Activated CD4-positive, alpha-beta T cell treated with anti-CD3 and anti-CD28 coated beads for 48 hours (primary cell): Measurements from ENCODE around the gene TXNDC11.

ENCODE experiments used
- DNase-seq: peaks from one replicate; pipeline ENCODE4 v3.0.0-alpha.2; 2020

Gene TXNDC11

DNA sequence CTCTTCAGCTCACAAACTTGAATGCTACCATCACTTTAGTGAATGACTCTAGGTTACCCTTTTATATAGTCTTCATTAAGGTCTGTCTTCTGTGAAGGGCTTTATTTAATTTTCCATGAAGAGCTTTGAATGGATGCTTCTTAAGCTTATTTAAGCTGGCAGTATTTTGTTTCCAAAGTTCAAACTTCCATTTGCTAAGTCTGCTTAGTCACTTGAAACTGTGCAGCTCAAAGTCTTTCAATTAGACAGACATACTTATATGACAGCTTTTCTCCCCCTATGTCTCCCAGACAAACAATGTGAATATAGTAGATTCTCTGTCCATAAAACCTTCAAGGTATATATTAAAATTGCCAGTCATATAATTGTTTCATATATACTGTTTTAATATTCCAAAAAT is 23.5 kb downstream of the TXNDC11 start:
- DNase-seq, result no peak

- DNase-seq, result no peak
Observed at GRCh38 chr16:11717811-11718210, 24.8 kb downstream of the TXNDC11 start.

- no peak for DNase-seq
Observed at GRCh38 chr16:11716336-11716735, 26.3 kb downstream of the TXNDC11 start.

DNA sequence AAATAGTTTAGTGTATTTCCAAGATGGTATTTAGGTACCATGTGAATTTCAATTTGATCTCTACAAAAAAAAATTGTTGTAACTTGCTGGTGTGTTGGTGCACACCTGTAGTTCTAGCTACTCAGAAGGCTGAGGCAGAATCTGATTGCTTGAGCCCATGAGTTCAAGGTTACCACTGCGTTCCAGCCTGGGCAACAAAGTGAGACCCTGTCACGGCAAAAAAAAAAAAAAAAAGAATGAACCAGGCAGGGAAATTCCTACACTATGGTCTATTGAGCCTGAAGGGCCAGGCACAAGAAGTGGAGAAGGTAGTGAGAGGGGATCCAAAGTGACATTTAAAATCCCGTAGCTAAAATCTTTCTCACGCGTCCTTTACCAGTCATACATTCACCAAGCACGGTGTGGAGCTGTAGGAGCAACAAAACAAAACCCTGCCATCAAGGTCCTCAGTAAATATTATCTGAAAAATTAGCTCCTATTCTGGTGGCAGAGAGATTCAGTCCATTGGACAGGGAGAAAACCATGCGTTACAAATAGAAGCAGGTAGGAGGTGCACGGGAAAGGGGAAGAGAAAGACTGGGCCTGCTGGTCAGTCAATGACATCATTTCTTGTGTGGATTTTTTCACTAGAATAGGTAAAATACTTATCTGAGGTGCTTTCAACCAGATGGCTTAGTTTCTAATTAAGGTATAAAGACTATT is 27.3 kb downstream of the TXNDC11 start:
- no peak for DNase-seq

DNA sequence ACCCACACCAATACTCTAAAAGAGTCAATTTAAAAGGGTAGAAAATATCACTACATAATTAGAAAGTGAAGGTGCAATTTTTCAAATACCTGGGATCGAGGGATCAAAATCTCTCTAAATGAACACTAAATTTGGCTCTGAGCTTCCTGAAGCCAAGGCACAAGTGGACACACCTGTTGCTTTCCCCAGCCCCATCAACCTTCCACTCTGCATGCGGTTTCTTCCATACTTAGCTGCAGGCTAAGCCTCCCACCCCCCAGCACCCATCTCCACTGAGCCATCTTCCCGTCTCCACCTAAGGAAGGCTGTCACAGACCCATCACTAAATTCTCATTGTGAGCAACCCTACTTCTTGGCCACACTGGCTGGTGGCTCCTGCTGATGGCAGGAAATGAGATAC is 30.5 kb downstream of the TXNDC11 start:
- no peak for DNase-seq

DNA sequence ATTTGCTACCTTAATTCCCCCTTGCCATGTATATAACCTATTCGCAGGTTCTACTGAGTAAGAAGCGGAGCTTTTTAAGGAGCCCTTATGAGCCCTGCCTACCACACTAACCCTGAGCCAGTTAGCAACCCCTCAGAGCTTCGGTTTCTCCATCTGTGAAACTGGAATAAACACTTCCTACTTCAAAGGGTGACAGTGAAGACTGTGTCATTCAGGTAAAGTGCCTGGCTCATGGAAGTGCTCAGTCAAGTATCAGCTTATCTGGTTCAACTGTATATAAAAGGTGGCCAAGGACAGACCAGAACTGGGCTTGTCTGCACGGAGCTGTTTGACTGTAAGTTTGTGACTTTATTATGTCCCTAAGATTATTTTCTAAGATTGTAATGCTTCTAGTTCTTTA is 31.0 kb downstream of the TXNDC11 start:
- DNase-seq, result no peak

DNA sequence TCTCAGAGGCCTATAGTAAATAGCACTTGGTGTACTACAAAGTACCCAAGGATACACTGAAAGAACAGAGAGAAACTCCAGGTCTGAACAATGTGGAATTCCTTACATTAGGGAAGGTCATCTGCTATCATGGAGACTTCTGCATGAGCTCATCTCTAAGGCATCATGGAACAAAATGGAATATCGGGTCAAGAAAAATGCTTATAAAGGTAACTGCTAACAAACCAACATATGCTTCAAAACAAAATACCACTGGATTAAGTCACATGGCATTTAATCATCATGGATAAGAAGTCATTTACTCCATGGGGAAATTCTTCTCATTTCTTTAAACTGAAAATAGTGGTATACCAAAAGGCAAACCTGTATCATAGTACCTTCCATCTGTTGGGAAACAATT is 34.2 kb downstream of the TXNDC11 start:
- no peak for DNase-seq

DNA sequence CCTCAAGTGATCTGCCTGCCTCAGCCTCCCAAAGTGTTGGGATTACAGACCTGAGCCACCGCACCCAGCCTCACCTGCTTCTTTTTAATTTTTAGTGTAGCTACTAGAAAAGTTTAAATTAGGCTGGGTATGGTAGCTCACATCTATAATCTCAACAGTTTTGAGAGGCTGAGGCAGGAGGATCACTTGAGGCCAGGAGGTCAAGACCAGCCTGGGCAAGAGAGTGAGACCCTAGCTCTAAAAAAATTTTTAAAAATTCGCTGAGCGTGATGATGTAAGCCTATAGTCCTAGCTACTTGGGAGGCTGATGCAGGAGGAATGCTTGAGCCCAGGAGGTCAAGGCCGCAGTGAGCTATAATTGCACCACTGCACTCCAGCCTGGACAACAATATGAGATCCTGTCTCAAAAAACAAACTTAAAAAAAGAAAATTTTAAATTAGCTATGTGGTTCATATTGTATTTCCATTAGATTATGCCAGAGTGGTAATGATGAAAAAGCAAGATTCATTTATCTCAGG is 34.9 kb downstream of the TXNDC11 start:
- DNase-seq, result no peak

DNA sequence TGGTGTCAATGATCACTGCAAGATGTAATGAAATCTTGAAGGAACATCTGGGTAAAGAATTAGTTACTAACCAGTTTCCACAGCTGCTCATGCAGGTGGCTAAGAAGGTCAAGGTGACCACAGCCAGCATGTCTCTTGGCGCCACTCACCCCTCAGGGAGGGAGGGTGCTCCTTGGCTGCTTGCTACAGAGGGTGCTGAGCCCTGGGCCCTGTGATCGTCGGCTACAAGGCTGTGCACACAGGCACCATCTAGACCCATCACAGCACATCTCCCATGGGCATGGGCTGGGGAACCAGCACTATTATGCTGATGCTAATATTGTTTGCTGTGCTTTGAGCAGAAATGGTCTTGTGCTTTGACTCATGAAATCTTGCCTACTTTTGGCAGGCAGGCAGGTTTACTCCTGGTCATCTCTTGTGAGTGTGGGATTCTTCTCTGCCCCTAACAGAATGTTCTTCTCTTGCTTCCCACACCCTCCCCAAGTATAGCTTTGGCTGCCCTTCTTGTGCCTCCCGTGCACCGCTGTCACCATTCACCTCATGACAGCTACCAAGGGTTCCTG is 36.4 kb downstream of the TXNDC11 start:
- no peak for DNase-seq

- no peak for DNase-seq
Observed at GRCh38 chr16:11705311-11706025, 37.2 kb downstream of the TXNDC11 start.

DNA sequence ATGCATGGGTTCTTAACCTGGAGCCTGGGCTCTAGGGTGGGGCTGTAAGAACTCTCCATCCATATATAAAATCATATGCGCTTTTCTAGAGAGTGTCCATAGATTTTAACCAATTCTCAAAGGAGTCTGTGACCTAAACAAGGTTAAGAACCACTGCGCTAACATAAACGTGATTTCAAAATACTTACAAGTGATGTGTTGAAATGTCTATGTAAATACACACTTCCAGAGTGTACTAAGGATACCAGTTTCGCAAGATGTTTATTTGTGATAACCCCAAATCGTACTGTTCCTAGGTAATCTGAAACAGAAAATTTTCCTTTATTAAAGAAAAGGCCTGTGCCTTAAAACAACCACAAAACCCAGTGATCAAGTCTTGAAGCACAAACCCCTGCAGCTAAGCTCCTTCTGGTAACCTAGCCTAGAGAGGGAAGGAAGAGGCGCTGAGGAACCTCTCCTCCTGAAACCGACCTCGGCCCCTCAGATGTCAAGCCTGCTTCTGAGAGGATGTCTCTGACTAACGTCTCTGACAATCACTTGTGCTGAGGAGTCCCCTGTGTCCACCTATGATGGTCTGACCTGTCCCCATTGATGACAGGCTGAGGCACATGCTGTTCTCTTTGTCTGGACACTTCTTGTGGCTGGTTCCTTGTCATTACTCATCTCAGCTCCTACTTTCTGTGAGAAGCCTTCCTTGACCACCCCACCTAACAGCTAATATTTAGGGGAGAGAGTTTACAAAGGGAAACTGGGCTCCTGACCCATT is 42.2 kb downstream of the TXNDC11 start:
- DNase-seq, result no peak

DNA sequence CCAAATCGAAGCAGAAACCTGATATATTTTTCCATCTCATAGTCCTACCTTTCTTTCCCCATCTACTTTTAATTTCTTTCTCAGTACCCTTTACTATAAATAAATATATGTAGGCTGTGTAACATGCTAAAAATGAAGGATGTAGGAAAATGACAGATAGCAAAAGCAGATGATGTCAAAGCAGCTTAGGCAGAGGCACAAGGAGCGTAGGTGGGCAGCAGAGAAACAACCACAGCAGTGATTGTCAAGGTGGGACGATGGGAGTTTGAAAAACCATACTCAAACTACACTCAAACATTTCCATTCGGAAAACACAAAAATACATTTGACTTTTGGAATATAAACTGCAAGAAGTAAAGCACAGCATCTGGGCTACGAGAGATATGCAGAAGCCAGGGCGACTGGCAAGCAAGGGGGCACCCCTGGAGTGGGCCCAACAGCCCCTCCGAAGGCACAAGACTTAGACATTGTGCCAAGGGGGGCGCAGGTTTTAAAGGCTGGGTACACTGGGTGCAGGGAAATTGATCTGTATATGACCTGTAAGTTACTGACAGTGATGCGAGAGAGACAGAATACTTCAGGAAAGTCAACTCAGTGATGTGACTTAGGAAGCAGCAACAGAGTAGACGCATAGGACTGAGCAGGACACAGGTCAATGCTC is 43.3 kb downstream of the TXNDC11 start:
- no peak for DNase-seq

- peak; percentile 48 for DNase-seq
Observed at GRCh38 chr16:11698271-11698689, 44.4 kb downstream of the TXNDC11 start.

- no peak for DNase-seq
Observed at GRCh38 chr16:11697319-11697718, 45.3 kb downstream of the TXNDC11 start.

GRCh38 chr16:11696266-11697012 is 46.2 kb downstream of the TXNDC11 start:
- DNase-seq, result no peak

DNA sequence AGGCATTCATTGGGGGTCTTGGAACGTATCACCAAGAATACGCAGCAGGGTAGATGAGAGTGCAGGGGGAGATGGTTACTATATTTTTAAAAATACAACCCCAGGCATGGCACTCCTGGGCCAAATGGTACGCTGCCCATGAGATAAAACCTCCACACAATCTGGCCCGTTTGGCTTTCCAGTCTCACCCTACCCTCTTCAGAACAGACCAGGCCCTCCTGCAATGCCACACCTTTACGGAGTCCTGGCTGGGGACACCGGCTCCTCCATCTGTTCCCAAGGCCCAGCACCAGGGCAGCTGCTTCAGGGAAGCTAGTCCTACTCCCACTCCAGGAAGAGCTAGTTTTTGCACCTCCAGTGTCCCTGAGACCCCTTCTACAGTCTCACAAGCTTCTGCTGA is 50.0 kb downstream of the TXNDC11 start:
- DNase-seq, result no peak

GRCh38 chr16:11692171-11692570 is 50.5 kb downstream of the TXNDC11 start:
- no peak for DNase-seq

DNA sequence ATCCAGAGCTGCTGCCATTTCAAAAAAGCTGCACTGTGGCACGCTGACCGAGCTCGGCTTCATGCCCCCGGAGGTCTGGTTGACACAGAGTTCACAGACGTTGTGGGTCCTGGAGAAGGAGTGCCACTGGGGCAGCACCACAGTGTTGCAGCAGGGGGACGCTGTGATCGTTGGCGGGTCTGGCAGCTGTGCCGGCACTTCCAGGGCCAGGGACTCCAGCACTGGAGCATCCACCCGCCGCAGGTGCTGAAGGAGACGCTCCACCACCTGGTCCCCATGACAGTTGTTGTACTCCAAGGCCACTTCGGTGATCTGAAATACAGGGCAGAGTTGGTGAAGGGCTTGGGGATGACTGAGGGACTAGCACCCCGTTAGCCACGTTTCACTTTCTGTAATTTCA is 50.9 kb downstream of the TXNDC11 start:
- no peak for DNase-seq

DNA sequence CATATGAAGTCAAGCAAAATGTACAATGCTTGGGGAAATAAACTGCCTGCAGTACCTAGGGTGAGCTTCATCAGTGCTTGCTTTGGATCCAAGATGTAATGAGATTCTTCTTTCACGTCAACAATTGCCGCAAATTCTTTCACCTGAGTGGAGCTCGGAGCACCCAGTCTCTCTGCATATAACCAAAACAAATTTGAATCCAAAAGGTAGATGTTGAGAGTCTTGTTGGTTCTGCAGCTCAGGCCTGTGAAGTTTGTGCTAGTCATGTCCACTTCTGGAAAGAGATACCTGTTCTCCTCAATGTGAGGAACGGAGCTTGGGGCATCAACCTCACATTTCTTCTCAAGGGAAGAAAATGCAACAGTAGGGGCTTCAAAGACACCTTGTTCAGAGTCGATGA is 51.4 kb downstream of the TXNDC11 start:
- DNase-seq, result no peak

DNA sequence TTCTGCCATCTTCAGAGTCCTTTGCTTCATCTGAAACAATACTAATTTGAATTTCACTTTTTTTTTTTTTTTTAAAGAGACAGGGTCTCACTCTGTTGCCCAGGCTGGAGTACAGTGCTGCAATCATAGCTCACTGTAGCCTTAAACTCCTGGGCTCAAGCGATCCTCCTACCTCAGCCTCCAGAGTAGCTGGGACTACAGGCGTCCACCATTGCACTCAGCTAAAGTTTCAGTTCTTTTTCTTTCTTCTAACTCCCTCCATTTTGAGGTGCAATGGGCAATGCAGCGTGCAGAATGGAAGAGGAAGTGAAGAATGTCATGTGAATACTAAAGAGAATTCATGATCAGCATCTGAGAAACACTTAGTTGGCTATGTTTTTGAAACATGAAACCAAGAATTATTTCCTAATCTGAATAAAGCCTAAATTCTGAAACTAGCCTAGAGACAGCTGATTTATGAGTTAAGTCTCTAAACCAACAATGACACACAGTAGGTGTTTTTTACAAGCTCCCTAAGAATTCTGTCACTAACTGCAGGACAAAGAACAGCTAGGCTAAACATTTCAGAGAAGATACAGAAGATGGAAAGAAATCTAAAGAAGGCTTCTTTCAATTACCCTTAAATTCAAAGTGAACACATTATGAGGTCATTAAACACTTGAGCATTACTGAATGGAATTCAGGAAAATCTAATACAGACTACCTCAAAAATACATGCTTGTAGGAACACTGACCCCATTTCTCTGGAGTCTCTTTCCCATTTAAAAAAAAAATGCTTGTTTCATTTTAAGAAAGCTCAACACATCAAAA is 53.4 kb downstream of the TXNDC11 start:
- DNase-seq, result no peak

DNA sequence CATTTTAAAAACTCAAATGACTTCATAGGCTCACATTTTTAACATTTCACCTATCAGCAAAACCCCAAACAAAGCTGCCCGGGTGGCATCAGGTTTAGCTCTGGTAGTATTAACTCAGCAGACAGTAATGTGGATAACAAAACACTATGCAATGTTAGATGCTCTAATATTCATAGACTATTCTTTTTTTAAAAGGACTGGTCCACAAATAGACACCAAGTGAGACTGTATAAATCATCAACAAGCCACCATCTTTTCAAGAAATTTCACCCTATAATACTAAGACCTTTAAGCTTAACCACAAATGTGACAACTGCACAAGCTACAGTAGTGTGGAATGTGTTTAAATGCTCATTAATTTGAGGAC is 54.2 kb downstream of the TXNDC11 start:
- DNase-seq, result no peak
